ENCODE data around the gene MPP4.
A peak's percentile ranks its signal among the peaks of the same experiment; 100 is the strongest.

Gene MPP4

DNA sequence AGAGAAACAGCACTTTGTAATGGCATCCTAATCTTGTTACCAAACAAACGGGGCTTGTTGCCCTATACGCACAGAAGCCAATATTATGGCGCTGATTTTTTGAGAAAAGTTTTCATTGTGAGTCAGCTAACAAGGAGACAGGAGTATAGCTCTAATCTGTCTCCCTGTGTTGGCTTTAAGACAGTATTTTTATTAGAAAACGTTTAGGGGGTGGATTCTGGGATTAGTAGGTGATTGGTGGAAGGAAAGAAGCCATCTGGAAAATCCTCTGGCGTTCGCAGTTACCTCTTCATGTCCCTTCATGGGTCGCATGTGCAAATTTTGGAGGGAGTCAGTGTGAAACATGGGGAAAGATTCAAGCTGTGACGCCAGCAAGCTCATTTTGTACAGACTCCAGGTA, 54.4 kb downstream of the MPP4 start:
- H3K36me3 ChIP-seq (ENCODE audit: insufficient read depth, low read length): peaks cover 3% of the 10 kb centered on the region
- H3K9me3 ChIP-seq (replicated peaks; ENCODE audit: low read length): no peaks in the 10 kb centered on the region
- H3K4me2 ChIP-seq (ENCODE audit: low read length): peak overlapping the region; percentile 96
- peak overlapping the region; percentile 89 for H3K4me3 ChIP-seq (ENCODE audit: low read length)
- no peaks in the 10 kb centered on the region for H3K27me3 ChIP-seq (ENCODE audit: control insufficient read depth, insufficient read depth, low read length)
- H3K9ac ChIP-seq (ENCODE audit: low read depth, low read length): peak overlapping the region; percentile 96
- H3K4me1 ChIP-seq (ENCODE audit: control insufficient read depth, insufficient read depth, low read length): peaks cover 14% of the 10 kb centered on the region

DNA sequence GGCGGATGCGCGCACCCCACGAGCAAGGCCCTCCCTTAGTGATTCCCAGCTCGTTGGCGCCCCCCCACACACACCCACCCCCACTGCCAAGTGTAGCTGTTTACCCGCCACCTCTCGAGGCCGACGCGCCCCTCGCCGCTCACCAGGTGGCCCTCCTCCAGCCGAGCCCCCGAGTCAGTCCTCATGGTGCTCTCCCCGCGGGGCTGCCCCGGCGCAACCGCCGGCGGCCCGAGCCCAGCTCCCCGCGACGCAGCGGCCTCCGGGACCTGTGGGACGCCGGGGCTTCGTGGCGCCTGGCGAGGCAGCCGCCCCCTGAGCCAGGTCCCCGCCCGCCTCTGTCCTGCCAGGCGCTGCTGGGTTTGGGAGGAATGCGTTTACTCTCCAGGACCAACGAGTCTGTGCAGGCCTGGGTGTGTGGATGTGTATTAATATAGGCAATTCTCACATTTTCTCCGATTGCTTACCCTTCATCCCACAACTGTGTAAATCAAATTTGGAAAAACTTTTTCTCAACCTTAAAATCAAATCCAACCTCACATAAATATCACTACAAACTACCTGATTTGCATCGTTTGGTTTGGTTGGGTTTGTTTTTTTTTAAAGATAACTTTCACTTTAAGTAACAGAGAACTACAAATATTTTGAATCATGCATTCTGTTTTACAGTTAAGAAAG, 55.1 kb downstream of the MPP4 start, which contains the start of gene TMEM237:
Gene TMEM237 (minus strand): TSS at position 288 of the 675 bp plus-strand sequence. CDS start 103 bp downstream, at position 185.
- Histone ChIP-seq H3K4me3 (ENCODE audit: low read length) (peak within 1 kb of the TSS; percentile 89), H3K4me1 (ENCODE audit: control insufficient read depth, insufficient read depth, low read length) (peaks cover 14% of the 10 kb centered on the region)

DNA sequence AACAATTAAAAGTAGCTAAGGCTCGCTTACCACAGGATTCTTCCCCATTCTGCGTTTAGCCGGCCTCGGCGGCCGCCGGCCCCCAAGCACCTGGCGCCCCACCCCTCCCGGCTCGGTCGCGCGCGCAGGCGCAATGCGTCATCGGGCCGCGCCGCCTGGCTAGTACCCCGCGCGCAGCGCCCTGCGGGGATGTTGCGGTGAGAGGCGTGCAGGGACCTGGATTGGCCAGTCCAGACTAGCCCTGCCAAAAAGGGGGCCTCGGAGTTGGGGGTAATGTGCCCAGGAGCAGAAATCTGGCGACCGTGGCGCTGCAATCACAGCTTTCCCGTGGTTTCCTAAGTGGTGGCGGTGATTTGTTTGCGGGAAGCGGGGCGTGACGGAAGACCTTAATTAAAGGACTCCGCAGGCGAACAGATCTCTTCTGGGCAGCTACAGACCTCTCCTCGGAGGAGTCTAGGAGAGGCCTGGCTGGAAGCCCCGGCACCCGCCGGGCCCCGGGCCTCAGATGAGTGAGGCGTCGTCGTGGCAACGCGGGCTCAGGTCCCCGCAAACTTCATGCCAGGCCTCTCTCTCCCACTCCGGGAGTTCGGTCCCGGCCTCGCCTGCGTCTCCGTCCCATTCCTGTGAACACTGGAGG, 55.7 kb downstream of the MPP4 start:
- no peaks in the 10 kb centered on the region for H3K9me3 ChIP-seq (replicated peaks; ENCODE audit: low read length)
- H3K9ac ChIP-seq (ENCODE audit: low read depth, low read length): peak overlapping the region; percentile 96
- H3K4me2 ChIP-seq (ENCODE audit: low read length): peak overlapping the region; percentile 96
- no peaks in the 10 kb centered on the region for H3K27me3 ChIP-seq (ENCODE audit: control insufficient read depth, insufficient read depth, low read length)
- H3K36me3 ChIP-seq (ENCODE audit: insufficient read depth, low read length): peaks cover 16% of the 10 kb centered on the region
- peak overlapping the region; percentile 89 for H3K4me3 ChIP-seq (ENCODE audit: low read length)
- peaks cover 14% of the 10 kb centered on the region for H3K4me1 ChIP-seq (ENCODE audit: control insufficient read depth, insufficient read depth, low read length)

More for the DNA sequence above, 55.1 kb downstream of the MPP4 start, which contains the start of gene TMEM237:
- no peaks in the 10 kb centered on the region for H3K9me3 ChIP-seq (replicated peaks; ENCODE audit: low read length)
- H3K4me2 ChIP-seq (ENCODE audit: low read length): peak within 1 kb of the TSS; percentile 96
- H3K9ac ChIP-seq (ENCODE audit: low read depth, low read length): peak within 1 kb of the TSS; percentile 96
- peaks cover 9% of the 10 kb centered on the region for H3K36me3 ChIP-seq (ENCODE audit: insufficient read depth, low read length)
- no peaks in the 10 kb centered on the region for H3K27me3 ChIP-seq (ENCODE audit: control insufficient read depth, insufficient read depth, low read length)

DNA sequence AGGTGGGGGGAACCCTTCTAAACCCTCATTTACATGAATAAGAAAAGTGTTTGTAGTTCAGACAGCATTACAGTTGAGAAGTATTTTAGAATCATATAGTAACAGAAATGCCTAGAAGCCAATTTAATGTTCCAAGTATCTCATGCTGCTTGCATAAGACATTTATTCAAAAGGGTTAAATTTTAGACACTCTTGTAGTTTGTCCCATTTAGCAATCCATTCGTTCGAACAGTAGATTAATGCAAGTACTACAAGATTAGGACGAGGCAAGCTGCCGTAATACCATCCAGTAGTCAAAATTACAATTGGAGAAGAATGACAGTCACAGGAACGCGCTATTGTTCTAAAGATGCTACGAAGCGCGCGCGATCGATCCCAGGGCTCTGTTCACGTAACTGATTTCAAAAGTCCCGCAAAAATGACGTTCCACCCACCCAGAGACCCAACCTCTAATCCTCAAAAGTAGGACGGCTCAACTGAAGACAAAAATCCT, 56.3 kb downstream of the MPP4 start:
- H3K27me3 ChIP-seq (ENCODE audit: control insufficient read depth, insufficient read depth, low read length): no peaks in the 10 kb centered on the region
- peaks cover 14% of the 10 kb centered on the region for H3K4me1 ChIP-seq (ENCODE audit: control insufficient read depth, insufficient read depth, low read length)
- peak overlapping the region; percentile 96 for H3K4me2 ChIP-seq (ENCODE audit: low read length)
- no peaks in the 10 kb centered on the region for H3K9me3 ChIP-seq (replicated peaks; ENCODE audit: low read length)
- peak overlapping the region; percentile 89 for H3K4me3 ChIP-seq (ENCODE audit: low read length)
- peak overlapping the region; percentile 96 for H3K9ac ChIP-seq (ENCODE audit: low read depth, low read length)
- peaks cover 17% of the 10 kb centered on the region for H3K36me3 ChIP-seq (ENCODE audit: insufficient read depth, low read length)

DNA sequence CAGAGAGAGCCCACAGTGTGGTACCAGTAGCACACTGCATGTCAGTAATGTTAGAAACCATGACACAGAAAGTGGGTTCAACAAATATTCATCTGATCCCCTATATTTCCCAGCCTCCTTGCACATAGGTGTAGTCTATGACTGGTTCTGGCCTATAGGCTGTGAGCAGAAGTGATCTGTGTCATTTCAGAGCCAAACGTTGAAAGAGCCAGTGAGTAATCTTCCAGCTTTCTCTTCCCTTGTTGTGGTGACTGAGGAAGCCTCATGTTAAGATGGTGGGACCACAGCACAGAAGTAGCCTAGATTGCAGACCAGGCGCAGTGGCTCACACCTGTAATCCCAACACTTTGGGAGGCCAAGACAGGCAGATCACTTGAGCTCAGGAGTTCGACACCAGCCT, 59.2 kb downstream of the MPP4 start:
- Histone ChIP-seq H3K4me1 (ENCODE audit: control insufficient read depth, insufficient read depth, low read length) (peaks cover 9% of the 10 kb centered on the region), H3K27me3 (ENCODE audit: control insufficient read depth, insufficient read depth, low read length) (no peaks in the 10 kb centered on the region), H3K4me2 (ENCODE audit: low read length) (no peak overlapping the region), H3K9me3 (replicated peaks; ENCODE audit: low read length) (no peaks in the 10 kb centered on the region), H3K9ac (ENCODE audit: low read depth, low read length) (no peak overlapping the region), H3K4me3 (ENCODE audit: low read length) (no peak overlapping the region), H3K36me3 (ENCODE audit: insufficient read depth, low read length) (peaks cover 34% of the 10 kb centered on the region)

DNA sequence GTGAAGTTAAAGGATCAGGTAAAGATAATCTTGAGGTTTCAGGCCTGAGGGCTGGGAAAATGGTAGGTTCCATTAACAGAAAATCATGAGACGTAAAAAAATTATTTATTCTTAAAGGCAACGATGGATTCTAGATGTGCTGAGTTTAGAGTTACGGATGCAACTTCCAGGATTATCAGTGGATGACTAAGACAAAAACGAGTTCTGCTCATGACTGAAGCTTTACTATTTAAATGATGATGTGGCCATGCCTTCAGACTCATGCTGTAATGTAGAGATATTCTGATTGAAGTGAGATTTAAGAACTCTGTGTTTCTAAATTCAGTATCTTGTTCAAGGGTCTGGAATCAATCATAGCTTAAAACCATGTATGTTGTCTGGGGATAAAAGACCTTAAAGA, 60.1 kb downstream of the MPP4 start:
- Histone ChIP-seq H3K4me1 (ENCODE audit: control insufficient read depth, insufficient read depth, low read length) (no peaks in the 10 kb centered on the region), H3K4me2 (ENCODE audit: low read length) (no peak overlapping the region), H3K9ac (ENCODE audit: low read depth, low read length) (no peak overlapping the region), H3K36me3 (ENCODE audit: insufficient read depth, low read length) (peaks cover 41% of the 10 kb centered on the region), H3K4me3 (ENCODE audit: low read length) (no peak overlapping the region), H3K9me3 (replicated peaks; ENCODE audit: low read length) (no peaks in the 10 kb centered on the region), H3K27me3 (ENCODE audit: control insufficient read depth, insufficient read depth, low read length) (no peaks in the 10 kb centered on the region)

DNA sequence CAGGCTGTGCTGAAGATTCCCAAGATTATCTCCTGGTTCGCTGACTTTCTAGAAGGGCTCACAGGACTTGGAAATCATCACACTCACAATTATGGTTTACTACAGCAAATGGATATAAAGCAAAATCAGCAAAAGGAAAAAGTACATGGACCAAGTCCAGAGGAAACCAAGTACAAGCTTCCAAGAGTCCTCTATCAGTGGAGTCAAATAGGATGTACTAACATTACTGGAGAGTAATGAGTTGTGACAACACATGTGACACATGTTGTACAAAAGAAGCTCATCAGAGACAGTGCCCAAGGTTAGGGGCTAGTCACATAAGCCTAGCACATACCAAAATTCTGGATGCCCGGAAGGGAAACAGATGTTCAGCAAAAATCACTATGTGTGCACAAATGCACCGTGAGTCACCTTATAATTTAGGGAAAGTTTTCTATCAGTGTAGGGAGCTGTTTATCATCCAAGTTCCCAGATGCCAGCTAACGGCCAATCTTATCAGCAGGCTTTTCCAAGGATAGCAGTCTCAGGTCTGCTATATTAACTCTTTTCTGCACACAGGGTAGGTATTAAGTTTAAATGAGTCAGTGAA, 64.7 kb downstream of the MPP4 start:
- H3K36me3 ChIP-seq (ENCODE audit: insufficient read depth, low read length): peaks cover 58% of the 10 kb centered on the region

DNA sequence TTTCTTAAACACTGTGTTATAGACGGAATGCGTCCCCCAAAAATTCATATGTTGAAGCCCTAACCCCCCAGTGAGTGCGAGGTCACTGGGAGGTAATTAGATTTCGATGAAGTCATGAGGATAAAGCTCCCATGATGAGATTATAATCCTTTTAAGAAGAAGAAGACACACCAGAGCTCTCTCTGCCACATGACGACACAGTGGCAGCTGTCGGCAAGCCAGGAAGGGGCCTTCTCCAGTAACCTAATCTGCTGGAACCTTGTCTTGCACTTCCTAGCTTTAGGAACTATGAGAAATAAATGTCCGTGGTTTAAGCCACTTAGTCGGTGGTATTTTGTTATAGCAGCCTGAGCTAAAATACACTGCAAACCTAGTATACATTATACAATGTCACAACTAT, 67.4 kb downstream of the MPP4 start:
- Histone ChIP-seq H3K4me1 (ENCODE audit: control insufficient read depth, insufficient read depth, low read length) (no peaks in the 10 kb centered on the region), H3K4me3 (ENCODE audit: low read length) (no peak overlapping the region), H3K27me3 (ENCODE audit: control insufficient read depth, insufficient read depth, low read length) (no peaks in the 10 kb centered on the region), H3K9ac (ENCODE audit: low read depth, low read length) (no peak overlapping the region), H3K9me3 (replicated peaks; ENCODE audit: low read length) (no peaks in the 10 kb centered on the region), H3K36me3 (ENCODE audit: insufficient read depth, low read length) (peaks cover 42% of the 10 kb centered on the region), H3K4me2 (ENCODE audit: low read length) (no peak overlapping the region)

More for the DNA sequence above, 64.7 kb downstream of the MPP4 start:
- H3K4me2 ChIP-seq (ENCODE audit: low read length): no peak overlapping the region
- H3K9ac ChIP-seq (ENCODE audit: low read depth, low read length): no peak overlapping the region
- no peaks in the 10 kb centered on the region for H3K9me3 ChIP-seq (replicated peaks; ENCODE audit: low read length)
- H3K27me3 ChIP-seq (ENCODE audit: control insufficient read depth, insufficient read depth, low read length): no peaks in the 10 kb centered on the region
- no peak overlapping the region for H3K4me3 ChIP-seq (ENCODE audit: low read length)
- H3K4me1 ChIP-seq (ENCODE audit: control insufficient read depth, insufficient read depth, low read length): no peaks in the 10 kb centered on the region

DNA sequence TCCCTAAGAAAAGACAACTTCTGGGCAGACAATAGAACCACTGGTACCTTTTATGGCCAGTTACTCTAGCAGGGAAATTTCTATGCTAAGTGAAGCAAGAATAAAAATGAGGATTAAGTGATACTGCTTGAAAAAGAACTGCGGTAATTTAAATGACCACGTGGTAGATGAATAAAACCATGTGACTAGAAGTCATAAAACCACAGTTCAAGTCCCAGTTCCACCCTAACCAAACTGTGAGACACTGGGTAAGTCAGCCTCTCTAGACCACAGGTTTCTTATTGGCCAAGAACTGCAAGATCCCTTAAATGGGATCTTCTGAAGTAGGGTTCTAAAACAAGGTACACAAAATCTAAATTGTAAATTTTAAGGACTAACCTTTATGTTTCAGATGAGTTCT, 67.9 kb downstream of the MPP4 start:
- Histone ChIP-seq H3K9ac (ENCODE audit: low read depth, low read length) (no peak overlapping the region), H3K27me3 (ENCODE audit: control insufficient read depth, insufficient read depth, low read length) (no peaks in the 10 kb centered on the region), H3K4me2 (ENCODE audit: low read length) (no peak overlapping the region), H3K9me3 (replicated peaks; ENCODE audit: low read length) (no peaks in the 10 kb centered on the region), H3K4me3 (ENCODE audit: low read length) (no peak overlapping the region), H3K4me1 (ENCODE audit: control insufficient read depth, insufficient read depth, low read length) (no peaks in the 10 kb centered on the region), H3K36me3 (ENCODE audit: insufficient read depth, low read length) (peaks cover 38% of the 10 kb centered on the region)

DNA sequence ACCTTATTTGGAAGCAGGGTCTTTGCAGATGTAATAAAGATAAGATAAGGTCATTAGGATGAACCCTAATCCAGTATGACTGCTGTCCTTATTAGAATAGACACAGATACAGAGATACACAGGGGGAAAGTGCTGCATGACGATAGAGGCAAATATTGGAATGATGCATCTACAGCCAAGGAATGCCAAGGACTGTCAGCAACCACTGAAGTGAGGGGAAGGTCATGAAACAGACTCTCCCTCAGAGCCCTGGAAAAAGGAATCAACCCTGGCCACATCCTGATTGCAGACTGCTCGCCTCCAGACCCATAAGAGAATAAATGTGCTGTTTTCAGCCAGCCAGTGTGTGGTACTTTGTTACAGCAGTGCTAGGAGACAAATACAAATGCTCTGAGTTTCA, 69.9 kb downstream of the MPP4 start:
- H3K9ac ChIP-seq (ENCODE audit: low read depth, low read length): no peak overlapping the region
- H3K4me1 ChIP-seq (ENCODE audit: control insufficient read depth, insufficient read depth, low read length): no peaks in the 10 kb centered on the region
- H3K36me3 ChIP-seq (ENCODE audit: insufficient read depth, low read length): peaks cover 30% of the 10 kb centered on the region
- H3K27me3 ChIP-seq (ENCODE audit: control insufficient read depth, insufficient read depth, low read length): no peaks in the 10 kb centered on the region
- H3K9me3 ChIP-seq (replicated peaks; ENCODE audit: low read length): no peaks in the 10 kb centered on the region
- no peak overlapping the region for H3K4me2 ChIP-seq (ENCODE audit: low read length)
- no peak overlapping the region for H3K4me3 ChIP-seq (ENCODE audit: low read length)

DNA sequence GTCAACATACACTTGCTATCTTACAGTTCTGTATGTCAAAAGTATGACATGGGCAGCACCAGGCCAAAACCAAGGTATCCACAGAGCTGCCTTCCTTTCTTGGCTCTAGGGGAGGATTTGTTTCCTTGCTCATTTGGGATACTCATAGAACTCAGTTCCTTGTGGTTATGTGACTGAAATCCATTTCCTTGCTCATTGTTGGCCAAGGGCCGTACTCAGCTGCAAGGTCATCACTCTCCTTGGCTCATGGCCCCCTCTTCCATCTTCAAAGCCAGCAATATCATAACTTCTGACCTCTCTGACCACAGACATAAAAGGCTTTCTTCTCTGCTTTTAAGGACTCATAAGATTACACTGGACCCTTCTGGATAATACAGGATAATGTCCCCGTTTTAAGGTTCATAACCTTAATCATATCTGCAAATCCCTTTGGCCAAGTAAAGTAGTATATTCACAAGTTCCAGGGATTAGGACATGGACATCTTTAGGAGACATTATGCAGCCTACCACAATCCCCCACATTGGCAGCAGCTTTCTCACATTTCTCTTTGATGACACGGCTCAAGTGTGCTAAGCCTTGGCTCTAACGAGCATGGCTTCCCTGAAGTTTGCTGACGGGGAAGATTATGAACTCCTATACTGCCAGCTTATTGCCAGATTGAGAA, 76.0 kb downstream of the MPP4 start:
- no peak overlapping the region for H3K9ac ChIP-seq (ENCODE audit: low read depth, low read length)
- peaks cover 24% of the 10 kb centered on the region for H3K4me1 ChIP-seq (ENCODE audit: control insufficient read depth, insufficient read depth, low read length)
- peaks cover 6% of the 10 kb centered on the region for H3K36me3 ChIP-seq (ENCODE audit: insufficient read depth, low read length)
- no peaks in the 10 kb centered on the region for H3K27me3 ChIP-seq (ENCODE audit: control insufficient read depth, insufficient read depth, low read length)
- H3K4me3 ChIP-seq (ENCODE audit: low read length): no peak overlapping the region
- no peaks in the 10 kb centered on the region for H3K9me3 ChIP-seq (replicated peaks; ENCODE audit: low read length)
- H3K4me2 ChIP-seq (ENCODE audit: low read length): no peak overlapping the region
